Trophoblast cell (in vitro differentiated cells and primary cell): ENCODE data around the gene SCGB3A2.

Experiments
- DNase-seq, 2 donors: peaks; one replicate each; pipeline ENCODE4 v3.0.0-alpha.2; 2016
- H2AFZ ChIP-seq: 2 replicates; pipeline ENCODE4 v1.6.1; 2013; ENCODE audit warnings: low read length, moderate library complexity, mild to moderate bottlenecking; ENCODE audit not compliant: insufficient read depth, poor library complexity
- H2AK5ac ChIP-seq: 2 replicates; pipeline ENCODE4 v1.6.1; 2013; ENCODE audit warnings: mild to moderate bottlenecking, low read length
- H2BK120ac ChIP-seq: 2 replicates; pipeline ENCODE4 v1.6.1; 2013; ENCODE audit warnings: low read length, mild to moderate bottlenecking, moderate library complexity; ENCODE audit not compliant: insufficient read depth, poor library complexity
- H2BK12ac ChIP-seq: 2 replicates; pipeline ENCODE4 v1.6.1; 2013; ENCODE audit warnings: mild to moderate bottlenecking, low read length, moderate library complexity
- H2BK5ac ChIP-seq: 2 replicates; pipeline ENCODE4 v1.6.1; 2013; ENCODE audit warnings: low read length, low read depth, moderate library complexity, mild to moderate bottlenecking; ENCODE audit not compliant: poor library complexity
- H3K14ac ChIP-seq: 2 replicates; pipeline ENCODE4 v1.6.1; 2013; ENCODE audit warnings: mild to moderate bottlenecking, low read length
- H3K18ac ChIP-seq: 2 replicates; pipeline ENCODE4 v1.6.1; 2013; ENCODE audit warnings: mild to moderate bottlenecking, low read length
- H3K23ac ChIP-seq: 2 replicates; pipeline ENCODE4 v1.6.1; 2013; ENCODE audit warnings: low read length
- H3K27ac ChIP-seq: 2 replicates; pipeline ENCODE4 v1.5.1; 2013; ENCODE audit warnings: low read depth, mild to moderate bottlenecking, inconsistent platforms, low read length, moderate library complexity
- H3K27me3 ChIP-seq: 2 replicates; pipeline ENCODE4 v1.6.1; 2013; ENCODE audit warnings: inconsistent platforms, mild to moderate bottlenecking, low read length, moderate library complexity; ENCODE audit not compliant: insufficient read depth
- H3K36me3 ChIP-seq, 2 experiments: 1 replicate in 1 of 2; 2 replicates in 1 of 2; pipeline ENCODE4 v1.6.1; 2013; ENCODE audit warnings: low read length in 2 of 2, mild to moderate bottlenecking in 2 of 2, moderate library complexity in 1 of 2; ENCODE audit not compliant: insufficient read depth in 2 of 2, control insufficient read depth in 1 of 2
- H3K4ac ChIP-seq: 2 replicates; pipeline ENCODE4 v1.6.1; 2013; ENCODE audit warnings: low read depth, mild to moderate bottlenecking, low read length, moderate library complexity
- H3K4me1 ChIP-seq, 2 experiments: 1 replicate in 1 of 2; 2 replicates in 1 of 2; pipeline ENCODE4 v1.6.1; 2013; ENCODE audit warnings: low read length in 2 of 2, mild to moderate bottlenecking in 2 of 2, moderate library complexity in 1 of 2; ENCODE audit not compliant: insufficient read depth in 2 of 2, control insufficient read depth in 1 of 2
- H3K4me2 ChIP-seq: 2 replicates; pipeline ENCODE4 v1.6.1; 2013; ENCODE audit warnings: inconsistent platforms, mild to moderate bottlenecking, low read length, moderate library complexity
- H3K4me3 ChIP-seq: 2 replicates; pipeline ENCODE4 v1.5.1; 2013; ENCODE audit warnings: mild to moderate bottlenecking, low read depth, low read length, inconsistent platforms
- H3K79me1 ChIP-seq: one replicate; pipeline ENCODE4 v1.6.1; 2013; ENCODE audit warnings: low read length
- H3K79me2 ChIP-seq: 2 replicates; pipeline ENCODE4 v1.6.1; 2013; ENCODE audit warnings: low read length, mild to moderate bottlenecking; ENCODE audit not compliant: control insufficient read depth, insufficient read depth, poor library complexity
- H3K9ac ChIP-seq: 2 replicates; pipeline ENCODE4 v1.6.1; 2013; ENCODE audit warnings: mild to moderate bottlenecking, low read length
- H3K9me3 ChIP-seq: 2 replicates; pipeline ENCODE4 v1.6.1; 2013; ENCODE audit warnings: low read depth, mild to moderate bottlenecking, control low read depth, inconsistent platforms, low read length; ENCODE audit not compliant: insufficient read depth
- H4K12ac ChIP-seq: 2 replicates; pipeline ENCODE4 v1.6.1; 2013; ENCODE audit warnings: low read depth, mild to moderate bottlenecking, low read length, moderate library complexity
- H4K8ac ChIP-seq: 2 replicates; pipeline ENCODE4 v1.6.1; 2013; ENCODE audit warnings: low read depth, mild to moderate bottlenecking, low read length, moderate library complexity
- H4K91ac ChIP-seq: one replicate; pipeline ENCODE4 v1.6.1; 2013; ENCODE audit warnings: low read depth, mild to moderate bottlenecking, low read length, moderate library complexity
- WGBS: extraction: QIAGEN DNeasy Blood & Tissue Kit; methylation state at CpG from one replicate; pipeline ENCODE4 v1.1.7; 2013; ENCODE audit warnings: missing lambda C conversion rate; ENCODE audit not compliant: insufficient read length, insufficient coverage; ENCODE audit errors: extremely low coverage; 5-methylcytosine and 5-hydroxymethylcytosine counted together

SCGB3A2 gene

GRCh38 chr5:147876141-147876540, 2.4 kb upstream of the SCGB3A2 start:
- peak overlapping the region; percentile 32 for H4K8ac ChIP-seq
- peak overlapping the region; percentile 8 for H4K91ac ChIP-seq
- H3K79me1 ChIP-seq, result peaks cover 2% of the 10 kb centered on the region
- H3K9me3 ChIP-seq, result no peaks in the 10 kb centered on the region
- no peaks in the 10 kb centered on the region for H3K79me2 ChIP-seq
- H3K9ac ChIP-seq, result no peak overlapping the region
- H3K4me1 ChIP-seq, result peaks cover 5 to 12% of the 10 kb centered on the region in 2 experiments
- H3K23ac ChIP-seq, result no peak overlapping the region
- DNase-seq, result no peak
- no peak overlapping the region for H3K18ac ChIP-seq
- no peak overlapping the region for H3K27ac ChIP-seq
- H2AK5ac ChIP-seq, result no peak overlapping the region
- H2BK5ac ChIP-seq, result peak overlapping the region; percentile 45
- no peak overlapping the region for H4K12ac ChIP-seq
- peak overlapping the region; percentile 27 for H2BK12ac ChIP-seq
- H3K36me3 ChIP-seq, result peaks cover 0 to 3% of the 10 kb centered on the region in 2 experiments
- no peak overlapping the region for H3K4ac ChIP-seq
- H3K4me3 ChIP-seq, result no peak overlapping the region
- H2AFZ ChIP-seq, result no peak overlapping the region
- no peak overlapping the region for H2BK120ac ChIP-seq
- H3K4me2 ChIP-seq, result no peak overlapping the region
- no peak overlapping the region for H3K14ac ChIP-seq
- H3K27me3 ChIP-seq, result no peaks in the 10 kb centered on the region

GRCh38 chr5:147876626-147877025, 1.9 kb upstream of the SCGB3A2 start:
- peaks cover 5 to 12% of the 10 kb centered on the region in 2 experiments for H3K4me1 ChIP-seq
- H3K27me3 ChIP-seq, result no peaks in the 10 kb centered on the region
- DNase-seq, result no peak
- no peak overlapping the region for H2AK5ac ChIP-seq
- H2BK5ac ChIP-seq, result no peak overlapping the region
- H3K79me1 ChIP-seq, result peaks cover 2% of the 10 kb centered on the region
- no peak overlapping the region for H2BK12ac ChIP-seq
- no peaks in the 10 kb centered on the region for H3K9me3 ChIP-seq
- H3K14ac ChIP-seq, result no peak overlapping the region
- no peak overlapping the region for H2AFZ ChIP-seq
- H4K91ac ChIP-seq, result no peak overlapping the region
- no peak overlapping the region for H3K23ac ChIP-seq
- no peak overlapping the region for H3K4me2 ChIP-seq
- H3K9ac ChIP-seq, result no peak overlapping the region
- no peak overlapping the region for H4K12ac ChIP-seq
- no CpG with 5 or more reads among the region's 2 CpGs for WGBS
- H3K36me3 ChIP-seq, result peaks cover 0 to 7% of the 10 kb centered on the region in 2 experiments
- H4K8ac ChIP-seq, result no peak overlapping the region
- no peak overlapping the region for H2BK120ac ChIP-seq
- H3K27ac ChIP-seq, result no peak overlapping the region
- H3K18ac ChIP-seq, result no peak overlapping the region
- H3K4me3 ChIP-seq, result no peak overlapping the region
- no peaks in the 10 kb centered on the region for H3K79me2 ChIP-seq
- no peak overlapping the region for H3K4ac ChIP-seq

GRCh38 chr5:147879784-147880183, 1.3 kb downstream of the SCGB3A2 start:
- Histone ChIP-seq H3K18ac (no peak overlapping the region), H2AFZ (no peak overlapping the region), H3K9ac (no peak overlapping the region), H2BK12ac (no peak overlapping the region), H4K91ac (no peak overlapping the region), H3K27me3 (no peaks in the 10 kb centered on the region), H3K27ac (no peak overlapping the region), H3K79me2 (no peaks in the 10 kb centered on the region), H3K4ac (no peak overlapping the region), H2BK120ac (no peak overlapping the region), H3K23ac (no peak overlapping the region), H3K79me1 (peaks cover 2% of the 10 kb centered on the region), H3K9me3 (no peaks in the 10 kb centered on the region), H3K4me1 (peaks cover 5 to 14% of the 10 kb centered on the region in 2 experiments), H3K36me3 (peaks cover 0 to 7% of the 10 kb centered on the region in 2 experiments), H4K8ac (no peak overlapping the region), H2BK5ac (no peak overlapping the region), H3K4me2 (no peak overlapping the region), H2AK5ac (no peak overlapping the region), H3K4me3 (no peak overlapping the region), H3K14ac (no peak overlapping the region), H4K12ac (no peak overlapping the region)
- no CpG with 5 or more reads among the region's 3 CpGs for WGBS
- no peak for DNase-seq

- Histone ChIP-seq H3K4me1 (peaks cover 5 to 9% of the 10 kb centered on the region in 2 experiments), H3K27me3 (no peaks in the 10 kb centered on the region), H2BK12ac (no peak overlapping the region), H2BK5ac (no peak overlapping the region), H3K4ac (no peak overlapping the region), H3K18ac (no peak overlapping the region), H3K23ac (no peak overlapping the region), H3K9ac (no peak overlapping the region), H4K8ac (no peak overlapping the region), H3K36me3 (peaks cover 0 to 7% of the 10 kb centered on the region in 2 experiments), H3K4me3 (no peak overlapping the region), H3K9me3 (no peaks in the 10 kb centered on the region), H4K91ac (no peak overlapping the region), H3K79me2 (no peaks in the 10 kb centered on the region), H4K12ac (no peak overlapping the region), H2BK120ac (no peak overlapping the region), H3K14ac (no peak overlapping the region), H2AK5ac (no peak overlapping the region), H3K4me2 (no peak overlapping the region), H3K27ac (no peak overlapping the region), H3K79me1 (peaks cover 2% of the 10 kb centered on the region), H2AFZ (no peak overlapping the region)
- DNase-seq, result peak; percentile 18 to 71
- no CpG with 5 or more reads among the region's 2 CpGs for WGBS
Observed at GRCh38 chr5:147880487-147880886, 2.0 kb downstream of the SCGB3A2 start.
